MCF 10A (cell line): ENCODE results near the gene TMEM200C. TPM values are rescaled to one million over a fixed set of nuclear protein-coding genes. Genes with fewer than 3 reads are reported as not detected.

Experiments used
- BruUV-seq: library from RNA; stranded (reverse); fragments of 400-500 nt; replicated peaks from 2 replicates; lab custom pipeline; 2021; lab: Mats Ljungman, UMichigan
- CTCF ChIA-PET: fragments of 300-600 bp; sonication (Branson Sonifier 250); formaldehyde crosslinking; extraction: SDS; loops from one replicate; lab custom pipeline; 2021; ENCODE audit warnings: antibody characterized with exemption, inconsistent platforms; lab: Yijun Ruan, JAX
- POLR2A ChIA-PET: fragments of 300-600, 350-650 bp; sonication (Branson Sonifier 250); formaldehyde crosslinking; extraction: SDS; loops from one replicate; lab custom pipeline; 2020; ENCODE audit warnings: antibody characterized with exemption, inconsistent platforms; lab: Yijun Ruan, JAX
- DNase-seq: peaks from one replicate; pipeline ENCODE4 v3.0.0-alpha.2; 2018; ENCODE audit not compliant: unreplicated experiment
- H3K27ac Mint-ChIP-seq: one replicate; pipeline ENCODE4 v1.8.0; 2022; ENCODE audit warnings: mild to moderate bottlenecking, low read depth, mixed read lengths; ENCODE audit not compliant: unreplicated experiment
- H3K27me3 Mint-ChIP-seq: one replicate; pipeline ENCODE4 v1.8.0; 2022; ENCODE audit warnings: mixed read lengths; ENCODE audit not compliant: insufficient read depth, unreplicated experiment
- H3K36me3 Mint-ChIP-seq: one replicate; pipeline ENCODE4 v1.8.0; 2022; ENCODE audit warnings: mild to moderate bottlenecking, moderate library complexity, mixed read lengths; ENCODE audit not compliant: insufficient read depth, unreplicated experiment
- H3K4me1 Mint-ChIP-seq: one replicate; pipeline ENCODE4 v1.8.0; 2022; ENCODE audit warnings: mixed read lengths; ENCODE audit not compliant: insufficient read depth, unreplicated experiment
- H3K4me3 Mint-ChIP-seq: one replicate; pipeline ENCODE4 v1.8.0; 2022; ENCODE audit warnings: mild to moderate bottlenecking, moderate library complexity, mixed read lengths; ENCODE audit not compliant: unreplicated experiment
- H3K9me3 Mint-ChIP-seq: one replicate; pipeline ENCODE4 v1.8.0; 2022; ENCODE audit warnings: mixed read lengths; ENCODE audit not compliant: unreplicated experiment
- intact Hi-C: fragments of 100-400 bp; cut with micrococcal nuclease; formaldehyde crosslinking; loops from 2 replicates; pipeline ENCODE4 v1.14.1; 2022
- total RNA-seq: library from RNA; stranded (reverse); gene quantifications from 2 replicates; pipeline ENCODE4 v1.2.3, GENCODE V29; 2022
- TF ChIP-seq, protein P1 (sequence below): fragments of 200-600 bp; IDR thresholded peaks from one replicate; pipeline ENCODE4 v1.8.0; 2022; ENCODE audit warnings: antibody characterized with exemption, mild to moderate bottlenecking; ENCODE audit not compliant: unreplicated experiment

TMEM200C gene
- total RNA-seq, 1 experiment from 2014 or later = not detected

DNA sequence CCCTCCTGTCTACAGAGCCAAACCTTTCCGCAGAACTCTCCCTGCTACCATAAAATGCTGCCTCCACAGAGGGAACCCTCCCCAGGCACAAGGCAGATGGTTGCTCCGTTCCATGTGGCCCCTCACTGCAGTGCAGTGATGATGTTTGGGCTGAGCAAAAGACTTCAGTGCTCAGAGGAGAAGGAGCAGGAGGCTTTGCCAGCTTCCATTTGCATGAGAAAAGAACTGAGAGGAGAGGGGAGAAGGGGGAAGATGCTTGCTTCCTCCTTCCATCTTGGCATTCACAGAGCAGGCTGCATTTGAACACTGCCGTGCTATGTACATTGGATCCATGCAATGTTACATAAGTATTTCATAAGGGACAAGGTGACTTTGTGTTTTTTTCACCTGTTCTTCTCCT lies 46.6 kb upstream of the TMEM200C start:
- no peak for DNase-seq
- ChIA-PET POLR2A (no interaction called here), CTCF (interaction anchor here (0.5 kb wide), 1 partner anchor 580 kb away, joined by 3 read pairs; no protein-coding TSS in a partner anchor)
- peaks cover 25% of the 10 kb centered on the region for H3K27me3 Mint-ChIP-seq
- TF ChIP-seq, protein P1, sequence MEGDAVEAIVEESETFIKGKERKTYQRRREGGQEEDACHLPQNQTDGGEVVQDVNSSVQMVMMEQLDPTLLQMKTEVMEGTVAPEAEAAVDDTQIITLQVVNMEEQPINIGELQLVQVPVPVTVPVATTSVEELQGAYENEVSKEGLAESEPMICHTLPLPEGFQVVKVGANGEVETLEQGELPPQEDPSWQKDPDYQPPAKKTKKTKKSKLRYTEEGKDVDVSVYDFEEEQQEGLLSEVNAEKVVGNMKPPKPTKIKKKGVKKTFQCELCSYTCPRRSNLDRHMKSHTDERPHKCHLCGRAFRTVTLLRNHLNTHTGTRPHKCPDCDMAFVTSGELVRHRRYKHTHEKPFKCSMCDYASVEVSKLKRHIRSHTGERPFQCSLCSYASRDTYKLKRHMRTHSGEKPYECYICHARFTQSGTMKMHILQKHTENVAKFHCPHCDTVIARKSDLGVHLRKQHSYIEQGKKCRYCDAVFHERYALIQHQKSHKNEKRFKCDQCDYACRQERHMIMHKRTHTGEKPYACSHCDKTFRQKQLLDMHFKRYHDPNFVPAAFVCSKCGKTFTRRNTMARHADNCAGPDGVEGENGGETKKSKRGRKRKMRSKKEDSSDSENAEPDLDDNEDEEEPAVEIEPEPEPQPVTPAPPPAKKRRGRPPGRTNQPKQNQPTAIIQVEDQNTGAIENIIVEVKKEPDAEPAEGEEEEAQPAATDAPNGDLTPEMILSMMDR = no peak
- H3K36me3 Mint-ChIP-seq = no peaks in the 10 kb centered on the region
- H3K27ac Mint-ChIP-seq = no peak overlapping the region
- H3K4me3 Mint-ChIP-seq = no peak overlapping the region
- H3K9me3 Mint-ChIP-seq = no peaks in the 10 kb centered on the region
- H3K4me1 Mint-ChIP-seq = no peaks in the 10 kb centered on the region
- no TSS peak for BruUV-seq
- intact Hi-C loops = no loop called here

DNA sequence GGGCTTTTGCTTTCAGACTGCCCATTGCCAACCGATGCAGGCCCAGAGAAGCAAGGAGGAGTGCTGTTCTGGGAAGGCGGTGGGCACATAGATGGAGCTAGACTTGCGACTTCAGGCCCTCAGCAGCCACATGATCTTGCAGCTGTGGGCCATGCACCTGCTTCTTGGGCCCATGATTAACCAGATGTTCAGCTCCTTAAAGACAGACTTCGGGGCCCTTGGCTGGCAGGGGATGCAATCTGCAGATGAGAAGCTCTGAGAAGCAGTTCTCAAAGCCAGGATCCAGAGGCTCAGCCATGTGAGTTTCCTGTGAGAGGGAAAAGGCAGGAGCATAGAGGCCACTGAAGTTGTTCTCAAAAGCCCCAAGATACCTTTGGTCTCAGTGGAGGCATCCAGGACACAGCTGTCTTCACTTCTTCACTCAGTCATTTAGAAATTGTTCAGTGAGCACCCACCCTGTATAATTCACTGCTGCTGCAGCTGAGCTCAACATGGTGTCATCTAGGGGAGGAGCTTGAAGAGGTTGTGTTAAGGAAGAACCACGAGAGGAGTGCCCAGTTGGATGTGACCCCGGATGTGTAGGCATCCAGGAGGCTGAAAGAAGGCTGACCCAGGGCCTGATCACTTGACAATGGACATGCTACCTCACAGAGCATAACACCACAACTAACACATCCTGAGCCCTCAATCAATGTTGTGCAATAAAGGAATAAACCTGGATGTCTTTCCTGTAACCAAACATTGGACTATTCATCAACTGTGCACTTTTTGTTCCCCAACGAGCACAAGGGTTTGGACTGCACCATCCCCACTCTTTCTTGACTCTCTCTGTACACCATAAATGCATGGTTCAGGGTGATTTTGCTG lies 44.7 kb upstream of the TMEM200C start:
- no TSS peak for BruUV-seq
- CTCF ChIA-PET = no interaction called here
- no peaks in the 10 kb centered on the region for H3K4me1 Mint-ChIP-seq
- H3K36me3 Mint-ChIP-seq = no peaks in the 10 kb centered on the region
- DNase-seq = no peak
- POLR2A ChIA-PET = no interaction called here
- H3K27me3 Mint-ChIP-seq = peaks cover 25% of the 10 kb centered on the region
- intact Hi-C loops = no loop called here
- no peak overlapping the region for H3K27ac Mint-ChIP-seq
- H3K9me3 Mint-ChIP-seq = no peaks in the 10 kb centered on the region
- TF ChIP-seq, protein P1 = no peak
- H3K4me3 Mint-ChIP-seq = no peak overlapping the region

DNA sequence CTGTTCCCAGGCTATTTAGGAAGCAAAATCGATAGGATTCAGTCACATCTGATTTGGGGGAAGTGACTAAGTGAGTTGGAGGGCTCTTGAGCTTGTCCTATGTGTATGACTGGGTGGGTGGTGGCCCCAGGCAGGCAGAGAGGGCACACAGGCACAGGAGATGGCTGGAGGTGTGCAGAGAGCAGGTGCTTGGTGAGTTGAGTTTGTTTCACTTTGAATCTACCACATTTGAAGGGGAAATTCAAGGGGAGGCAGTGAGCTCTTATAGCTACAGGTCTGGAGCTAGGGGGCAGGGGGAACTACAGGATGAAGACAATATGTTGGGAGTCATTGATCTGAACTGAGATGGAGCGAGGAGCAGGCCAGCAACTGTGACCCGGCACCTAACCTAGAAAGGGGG lies 42.5 kb upstream of the TMEM200C start:
- no TSS peak for BruUV-seq
- Mint-ChIP-seq H3K36me3 (no peaks in the 10 kb centered on the region), H3K4me3 (no peak overlapping the region), H3K4me1 (no peaks in the 10 kb centered on the region), H3K27me3 (peaks cover 31% of the 10 kb centered on the region), H3K27ac (no peak overlapping the region), H3K9me3 (no peaks in the 10 kb centered on the region)
- DNase-seq = no peak
- POLR2A ChIA-PET = no interaction called here
- TF ChIP-seq, protein P1 = no peak
- intact Hi-C loops = no loop called here
- CTCF ChIA-PET = interaction anchor here (0.7 kb wide), 1 partner anchor 1040 kb away, joined by 3 read pairs; no protein-coding TSS in a partner anchor

DNA sequence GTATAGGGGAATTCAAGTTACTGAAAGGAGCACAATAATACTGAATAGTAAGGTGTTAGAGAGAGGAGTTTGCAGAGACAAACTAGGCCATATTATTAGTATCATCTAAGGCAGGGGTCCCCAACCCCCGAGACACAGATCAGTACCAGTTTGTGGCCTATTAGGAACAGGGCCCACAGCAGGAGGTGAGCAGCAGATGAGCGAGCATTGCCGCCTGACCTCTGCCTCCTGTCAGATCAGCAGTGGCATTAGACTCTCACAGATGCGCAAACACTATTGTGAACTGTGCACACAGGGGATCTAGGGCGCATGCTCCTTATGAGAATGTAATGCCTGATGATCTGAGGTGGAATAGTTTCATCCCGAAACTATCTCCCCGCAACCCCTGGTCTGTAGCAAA lies 41.8 kb upstream of the TMEM200C start:
- TF ChIP-seq, protein P1 = no peak
- H3K27ac Mint-ChIP-seq = no peak overlapping the region
- H3K4me1 Mint-ChIP-seq = no peaks in the 10 kb centered on the region
- peaks cover 31% of the 10 kb centered on the region for H3K27me3 Mint-ChIP-seq
- DNase-seq = no peak
- ChIA-PET CTCF (no interaction called here), POLR2A (no interaction called here)
- no TSS peak for BruUV-seq
- intact Hi-C loops = no loop called here
- H3K4me3 Mint-ChIP-seq = no peak overlapping the region
- no peaks in the 10 kb centered on the region for H3K36me3 Mint-ChIP-seq
- no peaks in the 10 kb centered on the region for H3K9me3 Mint-ChIP-seq
